ENCODE data around the gene UXS1.

Gene UXS1

DNA sequence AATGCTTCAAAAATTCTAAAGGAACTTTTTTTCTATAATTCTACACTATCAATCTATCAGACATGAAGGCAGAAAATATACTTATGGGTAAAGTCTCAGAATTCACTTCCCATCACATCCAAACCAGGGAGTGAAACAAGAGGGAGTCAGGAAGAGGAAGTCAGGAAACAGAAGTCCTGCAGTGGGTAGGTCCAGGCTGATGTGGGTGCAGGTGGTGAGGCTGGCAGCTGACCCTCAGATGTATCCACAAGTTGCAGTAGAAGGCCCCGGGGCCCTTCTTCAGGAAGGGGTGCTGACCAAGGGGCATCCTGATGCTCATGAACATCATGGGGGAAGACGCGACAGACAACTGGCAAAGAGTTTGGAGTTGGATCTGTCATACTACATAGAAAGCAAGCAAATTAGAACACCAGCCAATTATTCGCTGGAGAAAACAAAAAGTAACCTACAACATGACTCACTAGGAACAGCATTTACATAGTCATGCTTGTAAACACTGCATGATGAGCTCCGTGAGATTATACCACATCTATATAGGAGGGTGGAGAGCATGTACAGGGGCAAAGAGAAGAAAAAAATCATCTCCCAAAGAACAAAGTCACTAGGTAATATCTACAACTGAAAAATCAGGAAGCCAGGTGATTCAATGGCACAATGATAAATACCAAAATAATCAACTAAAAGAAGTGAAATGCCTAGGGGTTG, 4.2 kb downstream of the UXS1 start:
- in situ Hi-C loops (cut with MboI; ENCODE audit: low sequenced_read_pairs), result no loop called here

DNA sequence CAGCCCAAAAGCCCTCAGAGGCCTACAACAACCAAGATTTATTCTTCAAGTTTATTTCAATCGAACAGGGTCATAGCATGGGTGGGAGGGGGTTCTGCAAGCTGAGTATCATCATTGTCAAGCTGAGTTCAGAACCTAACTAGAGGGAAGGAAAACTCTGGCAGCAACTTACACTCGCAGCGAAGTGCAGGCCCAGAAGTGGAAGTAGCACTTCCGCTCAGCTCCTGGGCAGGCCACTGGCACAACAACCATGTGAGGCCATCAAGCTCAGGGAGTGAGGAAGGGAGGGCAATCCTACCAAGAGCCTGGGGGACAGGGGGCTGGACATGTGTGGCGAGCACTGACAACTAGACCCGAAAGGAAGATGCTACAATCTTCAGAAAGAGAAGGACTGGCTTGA, 4.8 kb downstream of the UXS1 start:
- in situ Hi-C loops (cut with MboI; ENCODE audit: low sequenced_read_pairs), result no loop called here

DNA sequence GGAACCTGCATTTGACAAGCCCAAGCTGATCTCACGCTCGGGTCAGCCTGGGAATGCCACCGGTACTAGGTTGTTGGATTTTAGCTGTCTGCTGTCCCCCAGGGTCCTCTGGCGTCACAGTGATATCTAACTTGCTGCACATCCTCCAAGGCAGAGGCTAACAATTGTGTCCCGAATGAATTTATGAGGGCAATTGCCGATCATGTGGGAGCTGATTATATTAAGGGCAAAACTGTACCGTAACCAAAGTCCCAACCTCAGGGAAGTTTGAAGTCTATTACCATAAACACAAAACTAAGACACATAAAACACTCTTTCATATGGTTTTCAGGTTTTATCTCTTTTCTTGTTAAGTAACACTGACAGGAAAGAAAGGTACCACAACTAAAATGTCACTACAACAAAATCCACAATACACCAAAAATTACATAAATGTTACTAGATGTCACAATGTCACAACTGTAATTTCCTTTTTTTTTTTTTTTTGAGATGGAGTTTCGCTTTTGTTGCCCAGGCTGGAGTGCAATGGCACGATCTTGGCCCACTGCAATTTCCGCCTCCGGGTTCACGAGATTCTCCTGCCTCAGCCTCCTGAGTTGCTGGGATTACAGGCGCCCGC, 6.7 kb downstream of the UXS1 start:
- in situ Hi-C loops (cut with MboI; ENCODE audit: low sequenced_read_pairs), result no loop called here

DNA sequence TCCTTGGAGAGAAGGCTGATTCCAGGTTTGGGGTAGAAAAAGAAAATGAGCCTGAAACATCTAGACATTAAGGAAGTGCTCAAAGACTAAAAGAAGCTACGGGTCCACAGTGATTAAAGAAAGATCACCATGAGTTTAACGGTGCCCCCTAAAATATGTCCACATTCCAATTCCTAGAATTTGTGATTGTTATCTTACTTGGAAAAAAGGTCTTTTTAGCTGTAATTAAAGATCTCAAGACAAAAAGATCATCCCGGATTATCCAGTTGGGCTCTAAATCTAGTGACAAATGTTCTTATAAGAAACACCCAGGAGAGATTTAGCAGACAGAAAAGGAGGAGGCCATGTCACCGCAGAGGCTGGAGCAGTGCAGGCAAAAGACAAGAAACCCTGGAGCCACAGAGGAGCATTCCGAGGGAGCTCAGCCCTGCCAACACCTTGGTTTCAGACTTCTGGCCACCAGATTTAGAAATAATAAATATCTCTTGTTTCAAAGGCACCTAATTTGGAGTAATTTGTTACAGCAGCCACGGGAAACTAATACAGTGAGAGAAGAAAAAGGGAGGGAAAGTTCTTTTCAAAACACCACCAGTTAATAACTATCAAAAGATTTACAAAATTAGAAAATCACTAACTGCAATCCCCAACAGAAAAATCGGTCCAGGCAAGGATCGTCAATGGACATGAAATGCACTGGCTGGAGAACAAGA, 8.5 kb downstream of the UXS1 start:
- in situ Hi-C loops (cut with MboI; ENCODE audit: low sequenced_read_pairs), result no loop called here

DNA sequence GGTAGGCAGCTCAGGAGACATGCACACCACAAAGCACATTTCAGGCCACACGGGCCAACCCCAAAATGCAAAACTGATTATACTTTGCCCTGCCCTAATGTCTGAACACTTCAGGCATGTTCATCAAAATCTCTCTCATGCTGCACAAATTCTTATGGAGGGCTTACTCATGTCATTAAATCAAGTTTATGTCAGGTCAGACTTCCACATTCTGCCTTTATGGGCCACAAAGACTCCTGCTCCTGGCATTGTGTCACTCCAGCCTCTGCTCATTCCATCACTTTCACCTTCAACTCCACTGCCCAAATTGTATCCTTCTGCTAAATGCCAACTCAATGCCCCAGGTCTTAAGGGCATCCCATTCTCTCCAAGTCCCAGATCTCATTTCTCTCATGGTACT, 9.2 kb downstream of the UXS1 start:
- in situ Hi-C loops (cut with MboI; ENCODE audit: low sequenced_read_pairs), result no loop called here

DNA sequence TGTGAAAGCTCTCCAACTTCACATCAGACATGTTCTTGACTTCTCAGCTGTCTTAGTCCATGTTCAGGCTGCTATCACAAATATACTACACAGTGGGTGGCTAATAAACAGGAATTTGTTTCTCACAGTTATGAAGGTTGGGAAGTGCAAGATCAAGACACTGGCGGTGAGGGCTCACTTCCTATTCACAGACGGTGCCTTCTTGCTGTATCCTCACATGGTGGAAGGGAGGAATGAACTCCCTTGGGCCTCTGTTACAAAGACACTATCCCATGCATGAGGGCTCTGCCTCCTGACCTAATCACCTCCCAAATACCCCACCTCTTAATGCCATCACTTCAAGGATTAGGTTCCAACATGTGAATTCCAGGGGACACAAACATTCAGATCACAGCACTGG, 9.7 kb downstream of the UXS1 start:
- in situ Hi-C loops (cut with MboI; ENCODE audit: low sequenced_read_pairs), result no loop called here

DNA sequence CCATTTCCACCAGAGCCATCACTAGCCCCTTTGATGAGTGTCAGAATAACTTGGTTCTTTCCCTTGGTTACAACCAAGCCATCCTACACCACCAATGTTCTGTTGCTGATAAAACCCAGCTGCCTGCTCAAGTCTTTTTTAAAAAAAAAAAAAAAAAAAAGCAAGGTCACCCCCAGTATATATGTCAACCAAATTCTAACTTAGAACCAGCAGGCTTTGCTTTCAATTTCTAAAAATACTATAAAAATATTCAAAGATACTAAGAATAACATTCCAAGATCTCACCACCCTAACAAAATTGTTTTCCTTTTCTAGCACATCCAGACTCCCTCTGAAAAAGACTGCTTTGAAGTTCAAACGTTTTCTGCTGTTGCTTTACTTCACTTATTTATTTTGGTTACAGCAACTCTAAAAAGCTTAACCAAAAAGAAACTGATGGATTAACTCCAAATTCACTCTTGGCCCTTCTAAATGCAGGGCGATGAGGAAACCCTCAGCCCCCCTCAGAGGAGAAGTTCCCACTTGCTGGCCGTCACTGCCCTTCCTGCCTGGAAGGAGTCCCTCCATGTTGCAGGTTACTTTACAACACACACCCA, 10.9 kb downstream of the UXS1 start:
- in situ Hi-C loops (cut with MboI; ENCODE audit: low sequenced_read_pairs), result no loop called here

DNA sequence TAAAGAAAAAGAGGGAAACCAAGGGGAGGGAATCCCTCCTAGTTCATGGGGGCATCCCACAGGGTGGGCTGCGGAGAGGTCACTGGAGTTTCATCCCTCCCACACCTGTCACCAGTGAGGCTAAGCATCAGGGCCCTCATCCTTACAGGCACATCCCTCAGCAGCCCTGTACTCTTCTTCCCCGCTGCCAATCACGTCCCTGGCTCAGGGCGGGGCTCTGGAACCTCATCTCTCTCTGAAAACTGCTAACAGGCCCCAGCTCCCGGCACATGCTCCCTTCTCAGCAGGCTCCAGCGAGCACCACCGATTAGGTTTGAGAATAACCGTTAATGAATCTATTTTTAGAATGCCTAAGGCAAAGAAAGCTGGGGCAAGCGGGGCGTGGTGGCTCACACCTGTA, 13.0 kb downstream of the UXS1 start:
- in situ Hi-C loops (cut with MboI; ENCODE audit: low sequenced_read_pairs), result no loop called here

DNA sequence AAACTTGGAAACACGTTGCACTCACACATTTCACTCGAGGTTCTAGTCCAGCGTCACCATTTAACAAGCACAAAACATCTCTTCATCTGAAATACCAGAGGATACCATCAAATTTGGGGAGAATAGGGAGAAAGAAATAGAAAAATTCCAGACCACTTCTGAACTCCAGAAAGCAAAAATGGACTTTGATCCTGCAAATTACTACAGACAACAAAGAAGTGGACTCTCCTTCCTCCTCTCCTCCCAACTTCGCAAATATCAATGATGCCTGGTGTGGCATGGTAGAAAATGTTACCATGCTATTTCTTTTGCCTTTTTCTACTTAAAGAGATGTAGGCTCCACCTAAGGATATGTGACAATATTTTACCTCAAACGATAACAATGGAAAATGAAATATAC, 13.5 kb downstream of the UXS1 start:
- in situ Hi-C loops (cut with MboI; ENCODE audit: low sequenced_read_pairs), result no loop called here

DNA sequence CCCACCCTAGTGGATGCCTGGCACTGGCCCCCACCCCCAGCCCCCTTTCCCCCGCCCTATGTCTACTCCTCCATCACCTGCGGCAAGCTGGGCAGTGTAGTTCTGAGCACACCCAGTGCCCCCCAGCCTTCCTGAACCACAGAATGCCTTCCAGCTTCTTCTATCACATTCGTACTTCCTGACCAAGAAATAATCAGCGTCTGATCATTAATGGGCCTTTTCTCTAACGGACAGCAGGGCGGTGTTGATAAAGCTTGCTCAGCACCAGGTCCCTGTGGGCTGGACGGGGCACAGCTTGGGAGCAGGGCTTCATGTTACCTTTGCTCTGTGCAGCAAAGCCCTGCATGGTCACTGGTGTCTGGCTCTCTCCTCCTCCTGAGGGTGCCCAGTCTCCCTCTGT, 15.4 kb downstream of the UXS1 start:
- in situ Hi-C loops (cut with MboI; ENCODE audit: low sequenced_read_pairs), result no loop called here

DNA sequence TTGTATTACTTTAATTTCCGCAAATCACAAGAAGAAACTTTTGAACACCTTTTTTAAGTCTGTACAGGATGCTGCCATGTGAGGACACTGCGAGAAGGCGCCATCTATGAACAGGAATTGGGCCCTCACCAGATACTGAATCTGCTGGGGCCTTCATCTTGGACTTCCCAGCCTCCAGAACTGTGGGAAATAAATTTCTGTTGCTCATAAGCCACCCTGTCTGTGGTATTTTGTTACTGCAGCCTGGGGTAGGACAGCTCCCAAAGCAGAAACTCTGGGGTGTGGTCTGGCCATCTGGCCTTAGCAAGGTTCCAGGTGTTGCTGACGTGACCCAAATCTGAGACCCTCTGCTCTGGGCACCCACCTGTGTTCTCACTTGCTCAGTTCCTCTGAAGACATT, 16.5 kb downstream of the UXS1 start:
- in situ Hi-C loops (cut with MboI; ENCODE audit: low sequenced_read_pairs), result no loop called here

DNA sequence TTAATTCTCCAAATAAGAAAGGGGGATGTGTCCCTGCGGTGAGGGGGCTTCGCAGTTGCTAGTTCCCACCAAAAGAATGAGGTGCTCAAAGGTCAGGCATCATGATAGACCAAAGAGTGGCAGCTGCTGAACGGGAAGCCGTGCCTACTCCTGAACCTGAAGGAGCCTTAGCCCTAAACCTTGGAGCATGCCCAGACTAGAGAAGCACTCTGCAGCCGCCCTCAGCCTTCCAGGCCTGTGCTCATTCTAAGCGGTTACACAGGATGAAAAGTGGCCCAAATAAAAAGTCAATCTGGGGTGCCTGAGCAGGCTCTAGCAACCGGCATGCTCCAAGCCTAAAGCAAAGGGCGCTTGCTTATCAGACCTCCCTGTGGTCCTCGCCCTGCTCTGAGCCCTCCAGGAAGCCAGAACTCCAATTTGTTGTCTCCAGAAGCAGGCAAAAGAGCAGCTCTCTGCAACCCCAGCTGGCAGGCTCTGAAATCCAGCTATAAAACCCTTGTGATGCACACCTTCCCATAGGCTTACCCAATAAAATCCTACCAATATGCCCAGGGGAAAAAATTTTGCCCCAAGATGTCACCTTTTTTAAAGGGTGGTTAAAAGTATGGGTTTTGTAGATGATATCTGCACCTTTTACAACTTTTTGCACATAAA, 17.5 kb downstream of the UXS1 start:
- in situ Hi-C loops (cut with MboI; ENCODE audit: low sequenced_read_pairs), result no loop called here

DNA sequence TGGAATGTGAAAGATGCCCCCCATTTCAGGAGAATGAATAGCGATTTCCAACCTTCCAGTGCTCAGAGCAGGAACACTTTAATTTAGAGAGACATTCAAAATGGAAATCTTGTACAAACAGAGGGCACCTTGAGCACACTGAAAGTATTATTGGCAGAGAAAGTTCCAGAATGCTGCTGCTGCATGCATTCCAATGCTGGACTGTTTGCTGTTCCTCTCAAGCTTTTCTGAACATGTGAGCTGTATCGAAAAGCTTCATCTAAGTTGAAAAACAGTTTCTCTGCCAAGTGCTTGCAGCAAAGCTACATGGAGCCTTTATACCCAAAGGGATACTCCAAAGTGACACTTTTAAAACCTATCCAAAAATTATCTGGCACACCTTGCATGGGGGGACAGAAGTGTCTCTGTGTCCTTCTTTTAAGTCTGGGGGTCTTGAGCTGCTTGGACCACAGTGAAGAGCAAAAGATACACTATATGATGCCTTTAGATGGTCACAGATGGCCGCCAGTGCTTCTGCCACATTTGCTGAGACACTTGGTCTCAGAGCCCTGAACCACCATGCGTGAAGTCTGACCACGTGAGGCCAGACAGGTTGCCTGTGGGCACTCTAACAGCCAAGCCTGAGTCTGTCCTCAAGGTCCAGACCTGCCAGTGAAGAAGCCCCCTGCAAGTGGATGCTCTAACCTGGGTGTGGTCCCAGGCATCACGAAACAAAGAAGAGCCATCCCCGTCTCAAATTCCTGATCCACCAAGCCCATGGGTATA, 18.8 kb downstream of the UXS1 start:
- in situ Hi-C loops (cut with MboI; ENCODE audit: low sequenced_read_pairs), result no loop called here

DNA sequence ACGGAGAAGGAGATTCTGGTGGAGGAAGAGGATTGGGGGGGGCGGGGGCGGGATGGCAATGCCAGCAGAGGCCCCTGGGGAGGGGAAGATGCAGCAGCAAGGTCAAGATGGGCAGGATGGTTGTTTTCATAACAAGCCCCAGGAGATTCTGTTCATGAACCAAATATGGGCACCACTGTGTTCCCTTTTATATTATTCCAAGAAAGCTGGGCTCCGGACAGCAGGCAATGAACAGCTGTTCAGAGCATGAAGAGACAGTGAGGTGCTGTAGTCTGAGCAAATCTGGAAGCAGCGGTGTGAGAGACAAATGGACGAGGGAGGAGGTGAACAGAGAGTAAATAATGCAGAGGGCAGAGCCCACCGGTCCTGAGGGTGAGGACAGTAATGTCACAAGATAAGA, 20.0 kb downstream of the UXS1 start:
- in situ Hi-C loops (cut with MboI; ENCODE audit: low sequenced_read_pairs), result no loop called here

DNA sequence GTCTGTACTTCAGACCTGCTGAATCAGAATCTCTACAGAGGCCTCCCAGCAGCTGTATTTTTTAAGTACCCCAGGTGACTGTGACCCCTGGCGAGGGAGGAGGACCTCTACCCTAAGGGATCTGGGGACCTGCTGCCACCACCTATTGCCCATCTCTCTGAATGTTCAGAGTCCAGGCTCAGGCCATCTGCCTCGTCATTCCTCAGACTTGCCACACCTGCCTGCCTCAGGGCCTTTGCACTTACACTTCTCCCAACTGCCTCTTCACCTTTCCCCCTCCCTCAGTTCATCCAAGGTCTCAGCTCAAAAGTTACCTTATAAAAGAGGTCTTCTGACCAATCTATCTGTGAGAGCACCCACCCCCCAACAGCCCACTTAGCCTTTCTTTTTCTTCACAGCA, 21.5 kb downstream of the UXS1 start:
- in situ Hi-C loops (cut with MboI; ENCODE audit: low sequenced_read_pairs), result no loop called here

DNA sequence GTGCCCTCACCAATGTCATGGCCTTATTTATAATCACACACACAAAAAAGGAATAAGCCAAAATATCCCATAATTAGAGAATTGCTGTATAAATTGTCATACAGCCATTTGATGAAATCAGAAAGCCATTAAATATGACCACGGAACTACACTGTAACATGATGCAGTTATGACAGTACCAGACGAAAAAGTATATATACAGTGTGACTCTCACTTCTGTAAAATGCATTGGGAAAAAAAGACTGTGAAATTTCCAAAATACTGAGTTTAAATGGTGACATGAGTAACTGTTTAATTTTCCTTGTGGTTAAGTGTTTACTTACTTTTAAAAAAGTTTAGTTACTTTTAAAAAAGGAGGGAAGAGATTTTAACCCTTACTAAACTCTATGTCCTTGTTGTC, 25.4 kb downstream of the UXS1 start:
- in situ Hi-C loops (cut with MboI; ENCODE audit: low sequenced_read_pairs), result no loop called here

DNA sequence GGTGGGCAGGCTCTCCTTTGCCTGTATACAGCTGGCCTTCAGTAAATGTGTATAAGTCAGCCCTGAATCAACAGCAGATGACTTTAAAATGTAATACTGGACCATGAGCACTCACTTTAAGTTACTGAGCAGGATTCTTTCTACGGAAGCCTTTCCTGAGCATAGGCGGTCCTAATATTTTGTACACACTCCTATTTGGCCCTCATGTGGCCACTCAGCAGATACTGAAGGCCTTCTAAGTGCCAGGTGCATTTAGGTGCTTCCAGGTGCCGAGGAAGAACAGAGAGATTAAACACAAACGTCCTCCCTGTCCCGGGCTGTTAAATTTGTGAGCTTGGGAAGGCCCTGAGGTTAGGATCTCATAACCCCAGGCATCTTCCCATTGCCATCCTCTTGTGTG, 27.0 kb downstream of the UXS1 start:
- in situ Hi-C loops (cut with MboI; ENCODE audit: low sequenced_read_pairs), result no loop called here

DNA sequence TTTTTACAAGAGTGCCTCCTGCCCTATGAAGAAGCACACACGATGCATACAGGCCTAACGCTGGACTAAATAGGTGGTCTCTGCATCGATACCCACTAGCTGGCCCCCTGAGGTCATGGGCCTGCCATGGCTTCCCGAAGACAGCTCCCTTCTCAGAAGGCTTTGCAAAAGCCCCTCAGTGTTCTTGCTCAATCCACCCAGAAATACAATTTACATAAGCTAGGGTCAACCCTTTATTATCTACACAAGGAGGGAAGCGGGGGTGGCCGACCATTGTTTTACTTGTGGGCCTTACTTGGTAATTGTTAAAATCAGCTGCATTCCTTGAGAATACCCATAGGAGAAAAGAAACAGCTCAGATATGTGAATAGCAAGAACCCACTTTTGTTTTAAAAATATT, 28.5 kb downstream of the UXS1 start:
- in situ Hi-C loops (cut with MboI; ENCODE audit: low sequenced_read_pairs), result no loop called here

DNA sequence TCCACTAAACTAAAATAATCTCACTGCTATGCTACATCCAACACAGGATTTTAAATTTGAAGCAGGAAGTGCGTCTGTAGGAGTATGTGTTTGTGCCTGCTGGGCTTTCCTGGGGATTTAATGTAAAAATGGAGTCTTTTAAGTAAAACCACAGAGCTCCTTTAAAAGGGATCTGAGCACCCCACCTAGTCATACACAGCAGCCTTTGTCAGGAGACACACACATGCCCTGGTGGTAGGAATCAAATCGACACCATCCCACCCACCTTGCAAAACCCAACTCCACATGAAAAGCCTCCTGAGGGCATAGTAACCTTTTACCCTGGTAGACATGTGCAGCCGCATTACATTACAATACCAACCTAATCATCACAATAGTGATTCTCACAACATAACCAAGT, 29.1 kb downstream of the UXS1 start:
- in situ Hi-C loops (cut with MboI; ENCODE audit: low sequenced_read_pairs), result no loop called here

DNA sequence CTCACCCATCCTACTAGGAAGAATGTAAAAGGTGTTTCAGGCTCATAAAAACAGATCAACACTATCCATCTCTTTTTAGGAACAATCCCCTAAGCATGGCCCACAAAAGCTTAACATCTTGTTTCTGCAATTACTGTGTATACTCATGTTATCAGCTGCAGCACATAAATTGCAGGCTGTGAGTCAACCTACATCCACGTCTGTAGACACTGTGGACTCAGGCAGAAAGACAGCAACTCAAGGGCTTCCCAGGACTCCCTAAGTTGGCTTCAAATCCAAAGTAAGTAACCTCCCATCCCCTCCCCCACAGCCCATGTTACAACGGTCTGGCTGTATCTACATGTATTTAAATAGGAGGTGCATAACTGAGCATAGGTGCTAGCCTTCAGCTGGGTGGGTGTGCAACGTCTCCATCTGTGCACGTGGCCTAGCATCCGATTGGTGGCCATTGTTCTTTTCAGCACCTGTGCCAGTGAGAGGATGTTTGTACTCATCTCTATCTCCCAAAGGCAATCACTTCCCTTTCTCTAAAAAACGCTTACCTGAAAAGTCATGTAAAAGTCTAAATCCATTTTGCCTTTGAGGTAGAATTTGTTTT, 30.1 kb downstream of the UXS1 start:
- in situ Hi-C loops (cut with MboI; ENCODE audit: low sequenced_read_pairs), result no loop called here

Measured in hTERT RPE-1 (cell line).